ENCODE measurements around the gene FOXO4. TPM values are rescaled to one million over a fixed set of nuclear protein-coding genes. Genes with fewer than 3 reads are reported as not detected.
A peak's percentile ranks its signal among the peaks of the same experiment; 100 is the strongest.

The FOXO4 gene
- polyA plus RNA-seq, 1 donor (not counting 4 experiments of a cell fraction or from before 2014, with no cell fraction given) = 1.6 TPM

- Histone ChIP-seq H3K36me3 (ENCODE audit: control insufficient read depth in 2 of 2, extremely low read depth in 1 of 2, insufficient read depth in 2 of 2, low read length in 2 of 2) (no peaks in the 10 kb centered on the region), H3K4me3 (ENCODE audit: control insufficient read depth in 2 of 3, extremely low read depth in 1 of 3, insufficient read depth in 2 of 3, low read depth in 1 of 3, low read length in 3 of 3) (no peak overlapping the region), H3K9ac (ENCODE audit: control insufficient read depth, extremely low read depth, insufficient read depth, low read length) (no peak overlapping the region), H3K4me2 (ENCODE audit: control insufficient read depth, extremely low read depth, insufficient read depth, low read depth, low read length) (no peak overlapping the region), H2AFZ (ENCODE audit: control insufficient read depth, low read length) (no peak overlapping the region), H3K27me3 (ENCODE audit: control insufficient read depth, extremely low read depth, insufficient read depth, low read length) (no peaks in the 10 kb centered on the region), H4K20me1 (ENCODE audit: control insufficient read depth, extremely low read depth, insufficient read depth, low read length) (no peaks in the 10 kb centered on the region), H3K9me3 (ENCODE audit: control insufficient read depth, low read depth, low read length) (no peaks in the 10 kb centered on the region), H3K4me1 (ENCODE audit: control insufficient read depth, extremely low read depth, insufficient read depth, low read length) (no peaks in the 10 kb centered on the region), H3K27ac (ENCODE audit: control insufficient read depth, insufficient read depth, low read length) (no peak overlapping the region), H3K9me1 (ENCODE audit: control insufficient read depth, extremely low read depth, insufficient read depth, low read length) (no peaks in the 10 kb centered on the region), H3K79me2 (ENCODE audit: control insufficient read depth, insufficient read depth, low read length) (no peaks in the 10 kb centered on the region)
- DNase-seq (ENCODE audit: low read depth, low spot score) (no peak), FAIRE-seq (no peak)
- TF ChIP-seq CTCF (optimal IDR thresholded peaks at IDR 0.05 in 1 of 3, IDR thresholded peaks at IDR 0.05 in 1 of 3, conservative IDR thresholded peaks at IDR 0.05 in 1 of 3; ENCODE audit: extremely low read depth in 1 of 3, insufficient read depth in 2 of 3, low read length in 3 of 3) (no peak), EZH2 (IDR thresholded peaks at IDR 0.05; ENCODE audit: low read length) (no peak)
- dilution Hi-C loops (cut with MboI; ENCODE audit: extremely low pct_ligation_motif_present, low sequenced_read_pairs) = no loop called here
Measured at GRCh38 chrX:71111921-71112431, 16.3 kb downstream of the FOXO4 start.

- H3K36me3 ChIP-seq (ENCODE audit: control insufficient read depth in 2 of 2, extremely low read depth in 1 of 2, insufficient read depth in 2 of 2, low read length in 2 of 2) = peaks cover 6 to 7% of the 10 kb centered on the region in 2 experiments
- DNase-seq (ENCODE audit: low read depth, low spot score) (no peak), FAIRE-seq (no peak)
- H3K9me1 ChIP-seq (ENCODE audit: control insufficient read depth, extremely low read depth, insufficient read depth, low read length) = no peaks in the 10 kb centered on the region
- peak overlapping the region; percentile 14 for H3K4me2 ChIP-seq (ENCODE audit: control insufficient read depth, extremely low read depth, insufficient read depth, low read depth, low read length)
- no peak overlapping the region for H3K4me3 ChIP-seq (ENCODE audit: control insufficient read depth in 2 of 3, extremely low read depth in 1 of 3, insufficient read depth in 2 of 3, low read depth in 1 of 3, low read length in 3 of 3)
- H3K9me3 ChIP-seq (ENCODE audit: control insufficient read depth, low read depth, low read length) = no peaks in the 10 kb centered on the region
- H3K27me3 ChIP-seq (ENCODE audit: control insufficient read depth, extremely low read depth, insufficient read depth, low read length) = no peaks in the 10 kb centered on the region
- H3K27ac ChIP-seq (ENCODE audit: control insufficient read depth, insufficient read depth, low read length) = no peak overlapping the region
- H4K20me1 ChIP-seq (ENCODE audit: control insufficient read depth, extremely low read depth, insufficient read depth, low read length) = no peaks in the 10 kb centered on the region
- dilution Hi-C loops (cut with MboI; ENCODE audit: extremely low pct_ligation_motif_present, low sequenced_read_pairs) = no loop called here
- H2AFZ ChIP-seq (ENCODE audit: control insufficient read depth, low read length) = peak overlapping the region; percentile 10
- no peak overlapping the region for H3K9ac ChIP-seq (ENCODE audit: control insufficient read depth, extremely low read depth, insufficient read depth, low read length)
- peaks cover 10% of the 10 kb centered on the region for H3K4me1 ChIP-seq (ENCODE audit: control insufficient read depth, extremely low read depth, insufficient read depth, low read length)
- no peak for TF ChIP-seq EZH2 (IDR thresholded peaks at IDR 0.05; ENCODE audit: low read length)
- TF ChIP-seq CTCF (optimal IDR thresholded peaks at IDR 0.05 in 1 of 3, IDR thresholded peaks at IDR 0.05 in 1 of 3, conservative IDR thresholded peaks at IDR 0.05 in 1 of 3; ENCODE audit: extremely low read depth in 1 of 3, insufficient read depth in 2 of 3, low read length in 3 of 3) = no peak
- no peaks in the 10 kb centered on the region for H3K79me2 ChIP-seq (ENCODE audit: control insufficient read depth, insufficient read depth, low read length)
Measured at GRCh38 chrX:71117358-71117757, 21.7 kb downstream of the FOXO4 start.

Data from keratinocyte (primary cell).